ENCODE measurements around the gene FAS.

GRCh38 chr10:89063465-89063864 is 72.9 kb downstream of the FAS start:
- TF ChIP-seq CEBPB (IDR thresholded peaks at IDR 0.05), result no peak
- no peak for TF ChIP-seq TAF1 (IDR thresholded peaks at IDR 0.05; ENCODE audit: low read depth)
